Gastrocnemius medialis (tissue), 4 donors: ENCODE data around the gene RPP25. TPM values are rescaled to one million over a fixed set of nuclear protein-coding genes. Genes with fewer than 3 reads are reported as not detected.
"Not testable (repeated sequence)": the region's sequence is repeated elsewhere in the genome, so short reads cannot be mapped to it uniquely, and the experiment has no call there.

ENCODE experiments used
- ATAC-seq, 2 donors: fragments of 150-250 bp; one replicate each; pipeline ENCODE4 v1.9.1; 2016
- DNase-seq, 2 donors: peaks; one replicate each; pipeline ENCODE4 v3.0.0-alpha.2; 2019
- H3K27ac ChIP-seq, 4 donors: fragments of 200-600 bp; sonication (generic); 1 replicate in 1 of 4; 2 replicates in 3 of 4; pipeline ENCODE4 v1.5.1; 2016 to 2018; ENCODE audit warnings: mild to moderate bottlenecking in 2 of 4, moderate library complexity in 1 of 4
- H3K27me3 ChIP-seq, 3 donors: fragments of 200-600 bp; sonication (generic) in 2 of 3; 1 replicate in 1 of 3; 2 replicates in 2 of 3; pipeline versions ENCODE4 v1.5.1 to v1.6.0; 2016 to 2019; ENCODE audit warnings: mild to moderate bottlenecking in 1 of 3, moderate library complexity in 1 of 3
- H3K36me3 ChIP-seq, 2 donors: fragments of 200-600 bp; sonication (generic) in 1 of 2; one replicate each; pipeline ENCODE4 v1.5.1; 2017 to 2018
- H3K4me1 ChIP-seq, 2 donors: fragments of 200-600 bp; sonication (generic) in 1 of 2; one replicate each; pipeline ENCODE4 v1.5.1; 2016 to 2017; ENCODE audit warnings: mild to moderate bottlenecking in 2 of 2
- H3K4me3 ChIP-seq, 4 donors: fragments of 200-600 bp; sonication (generic) in 3 of 4; 1 replicate in 1 of 4; 2 replicates in 3 of 4; pipeline ENCODE4 v1.5.1; 2016 to 2019; ENCODE audit warnings: mild to moderate bottlenecking in 2 of 4
- H3K9me3 ChIP-seq, 3 donors: fragments of 200-600 bp; sonication (generic) in 2 of 3; 1 replicate in 1 of 3; 2 replicates in 2 of 3; pipeline ENCODE4 v1.5.1; 2016 to 2019
- CTCF ChIP-seq, 5 experiments: fragments of 450-650 bp in 3 of 5; fragments of 200-600 bp in 2 of 5; sonication (generic) in 2 of 5; IDR thresholded peaks in 4 of 5; conservative IDR thresholded peaks in 1 of 5; 1 replicate in 4 of 5; 2 replicates in 1 of 5; pipeline ENCODE4 v1.5.1; 2016 to 2019; ENCODE audit warnings: antibody characterized with exemption in 5 of 5, mild to moderate bottlenecking in 3 of 5, moderate library complexity in 3 of 5
- POLR2A ChIP-seq, 2 donors: fragments of 450-650 bp; IDR thresholded peaks; one replicate each; pipeline ENCODE4 v1.6.1; 2017; ENCODE audit warnings: antibody characterized with exemption in 2 of 2, mild to moderate bottlenecking in 2 of 2, moderate library complexity in 2 of 2
- in situ Hi-C, 4 donors: fragments of 200-750 bp; cut with MboI; loops; one replicate each; pipeline versions ENCODE4 v1.15.0 to v1.8.0; 2017; ENCODE audit warnings: low sequenced_read_pairs in 4 of 4
- intact Hi-C: fragments of 100-400 bp; cut with DNase I; formaldehyde crosslinking; loops from one replicate; pipeline ENCODE4 v1.15.1; 2023; ENCODE audit warnings: low total_unique reads
- total RNA-seq, 4 donors: library from RNA; depleted of rRNA; stranded (reverse); fragments of >200 nt; gene quantifications; one replicate each; pipeline versions ENCODE4 v1.1.0 to v1.2.3, GENCODE V29; 2016

Gene RPP25
- total RNA-seq, 4 donors from 2014 or later: 1.0 to 5.1 (median 1.9) TPM

- H3K4me1 ChIP-seq: no peaks in the 10 kb centered on the region
- TF ChIP-seq CTCF (IDR thresholded peaks at IDR 0.05 in 4 of 5, conservative IDR thresholded peaks at IDR 0.05 in 1 of 5) (no peak), POLR2A (IDR thresholded peaks at IDR 0.05) (no peak)
- intact Hi-C loops: no loop called here
- H3K36me3 ChIP-seq: peaks cover 6 to 94% of the 10 kb centered on the region in 2 donors
- DNase-seq (no peak), ATAC-seq (no peak)
- H3K27ac ChIP-seq: no peak overlapping the region
- H3K27me3 ChIP-seq: no peaks in the 10 kb centered on the region
- H3K4me3 ChIP-seq: no peak overlapping the region
- in situ Hi-C loops: no loop called here
- no peaks in the 10 kb centered on the region for H3K9me3 ChIP-seq
Measured at GRCh38 chr15:74924525-74924924, 32.0 kb downstream of the RPP25 start.

GRCh38 chr15:74920456-74920855 is 36.1 kb downstream of the RPP25 start:
- in situ Hi-C loops: no loop called here

GRCh38 chr15:74917676-74918075 is 38.9 kb downstream of the RPP25 start:
- H3K4me1 ChIP-seq: no peaks in the 10 kb centered on the region
- in situ Hi-C loops: no loop called here
- peak in 1 of 2 donors; percentile 46 for ATAC-seq

More at GRCh38 chr15:74920456-74920855, 36.1 kb downstream of the RPP25 start:
- DNase-seq: no peak
- ATAC-seq: no peak
- TF ChIP-seq POLR2A (IDR thresholded peaks at IDR 0.05) (no peak), CTCF (IDR thresholded peaks at IDR 0.05 in 4 of 5, conservative IDR thresholded peaks at IDR 0.05 in 1 of 5) (no peak)
- Histone ChIP-seq H3K27me3 (no peaks in the 10 kb centered on the region), H3K4me1 (no peaks in the 10 kb centered on the region), H3K9me3 (no peaks in the 10 kb centered on the region), H3K4me3 (no peak overlapping the region), H3K27ac (no peak overlapping the region), H3K36me3 (peaks cover 0 to 99% of the 10 kb centered on the region in 2 donors)
- intact Hi-C loops: no loop called here

GRCh38 chr15:74913799-74914198 is 42.8 kb downstream of the RPP25 start:
- intact Hi-C loops, ATAC-seq, in situ Hi-C loops, H3K4me1 ChIP-seq, H3K9me3 ChIP-seq, DNase-seq, H3K27me3 ChIP-seq, H3K27ac ChIP-seq, H3K4me3 ChIP-seq: not testable (repeated sequence)
- peaks cover 0 to 72% of the 10 kb centered on the region in 2 donors for H3K36me3 ChIP-seq

More at GRCh38 chr15:74917676-74918075, 38.9 kb downstream of the RPP25 start:
- no peak for DNase-seq
- H3K36me3 ChIP-seq: peaks cover 0 to 94% of the 10 kb centered on the region in 2 donors
- no peak for TF ChIP-seq CTCF (IDR thresholded peaks at IDR 0.05 in 4 of 5, conservative IDR thresholded peaks at IDR 0.05 in 1 of 5)
- TF ChIP-seq POLR2A (IDR thresholded peaks at IDR 0.05): no peak
- no peak overlapping the region for H3K27ac ChIP-seq
- H3K4me3 ChIP-seq: no peak overlapping the region
- H3K27me3 ChIP-seq: no peaks in the 10 kb centered on the region
- no peaks in the 10 kb centered on the region for H3K9me3 ChIP-seq
- intact Hi-C loops: no loop called here

- Histone ChIP-seq H3K4me1 (no peaks in the 10 kb centered on the region), H3K27me3 (no peaks in the 10 kb centered on the region), H3K4me3 (no peak overlapping the region), H3K9me3 (no peaks in the 10 kb centered on the region), H3K36me3 (peaks cover 0 to 65% of the 10 kb centered on the region in 2 donors), H3K27ac (peak overlapping the region in 2 of 4 donors; percentile 26 to 41)
- intact Hi-C loops (no loop called here), in situ Hi-C loops (no loop called here)
- ATAC-seq (no peak), DNase-seq (no peak)
- TF ChIP-seq POLR2A (IDR thresholded peaks at IDR 0.05) (no peak), CTCF (IDR thresholded peaks at IDR 0.05 in 4 of 5, conservative IDR thresholded peaks at IDR 0.05 in 1 of 5) (no peak)
Measured at GRCh38 chr15:74913041-74913440, 43.5 kb downstream of the RPP25 start.
